ENCODE results near the gene SNTA1. TPM values are rescaled to one million over a fixed set of nuclear protein-coding genes. Genes with fewer than 3 reads are reported as not detected.
A peak's percentile ranks its signal among the peaks of the same experiment; 100 is the strongest.
"Not testable (repeated sequence)": the region's sequence is repeated elsewhere in the genome, so short reads cannot be mapped to it uniquely, and the experiment has no call there.

SNTA1 gene
- total RNA-seq, 1 experiment from 2014 or later = 35.5 TPM

- DNase-seq (ENCODE audit: low read depth, low spot score) = no peak
- in situ Hi-C loops (cut with HindIII; ENCODE audit: low pct_unique_long_range_greater_than_20kb, low sequenced_read_pairs) = no loop called here
Measured at GRCh38 chr20:33472868-33473435, 29.4 kb upstream of the SNTA1 start.

- no peak for DNase-seq (ENCODE audit: low read depth, low spot score)
- in situ Hi-C loops (cut with HindIII; ENCODE audit: low pct_unique_long_range_greater_than_20kb, low sequenced_read_pairs) = no loop called here
Measured at GRCh38 chr20:33470866-33471265, 27.3 kb upstream of the SNTA1 start.

- in situ Hi-C loops (cut with HindIII; ENCODE audit: low pct_unique_long_range_greater_than_20kb, low sequenced_read_pairs) = no loop called here
- no peak for DNase-seq (ENCODE audit: low read depth, low spot score)
Measured at GRCh38 chr20:33470457-33470856, 26.9 kb upstream of the SNTA1 start.

GRCh38 chr20:33466303-33466646, 22.7 kb upstream of the SNTA1 start:
- in situ Hi-C loops (cut with HindIII; ENCODE audit: low pct_unique_long_range_greater_than_20kb, low sequenced_read_pairs) = no loop called here
- DNase-seq (ENCODE audit: low read depth, low spot score) = no peak

GRCh38 chr20:33465481-33466302, 22.1 kb upstream of the SNTA1 start:
- DNase-seq (ENCODE audit: low read depth, low spot score) = peak; percentile 61
- in situ Hi-C loops (cut with HindIII; ENCODE audit: low pct_unique_long_range_greater_than_20kb, low sequenced_read_pairs) = no loop called here

GRCh38 chr20:33464759-33465158, 21.2 kb upstream of the SNTA1 start:
- in situ Hi-C loops (cut with HindIII; ENCODE audit: low pct_unique_long_range_greater_than_20kb, low sequenced_read_pairs); DNase-seq (ENCODE audit: low read depth, low spot score): not testable (repeated sequence)

- DNase-seq (ENCODE audit: low read depth, low spot score) = no peak
- in situ Hi-C loops (cut with HindIII; ENCODE audit: low pct_unique_long_range_greater_than_20kb, low sequenced_read_pairs) = no loop called here
Measured at GRCh38 chr20:33463332-33464101, 20.0 kb upstream of the SNTA1 start.

GRCh38 chr20:33460711-33461110, 17.1 kb upstream of the SNTA1 start:
- in situ Hi-C loops (cut with HindIII; ENCODE audit: low pct_unique_long_range_greater_than_20kb, low sequenced_read_pairs) = no loop called here
- DNase-seq (ENCODE audit: low read depth, low spot score) = no peak

- in situ Hi-C loops (cut with HindIII; ENCODE audit: low pct_unique_long_range_greater_than_20kb, low sequenced_read_pairs) = no loop called here
- no peak for DNase-seq (ENCODE audit: low read depth, low spot score)
Measured at GRCh38 chr20:33459599-33459998, 16.0 kb upstream of the SNTA1 start.

- DNase-seq (ENCODE audit: low read depth, low spot score) = peak; percentile 89
- in situ Hi-C loops (cut with HindIII; ENCODE audit: low pct_unique_long_range_greater_than_20kb, low sequenced_read_pairs) = not testable (repeated sequence)
Measured at GRCh38 chr20:33456916-33457642, 13.5 kb upstream of the SNTA1 start.

GRCh38 chr20:33450867-33451266, 7.3 kb upstream of the SNTA1 start:
- no peak for DNase-seq (ENCODE audit: low read depth, low spot score)
- in situ Hi-C loops (cut with HindIII; ENCODE audit: low pct_unique_long_range_greater_than_20kb, low sequenced_read_pairs) = no loop called here

- no peak for DNase-seq (ENCODE audit: low read depth, low spot score)
Measured at GRCh38 chr20:33445881-33446625, 2.5 kb upstream of the SNTA1 start.

GRCh38 chr20:33444797-33445560, 1.4 kb upstream of the SNTA1 start:
- in situ Hi-C loops (cut with HindIII; ENCODE audit: low pct_unique_long_range_greater_than_20kb, low sequenced_read_pairs) = no loop called here
- DNase-seq (ENCODE audit: low read depth, low spot score) = no peak

More at GRCh38 chr20:33445881-33446625, 2.5 kb upstream of the SNTA1 start:
- in situ Hi-C loops (cut with HindIII; ENCODE audit: low pct_unique_long_range_greater_than_20kb, low sequenced_read_pairs) = no loop called here

GRCh38 chr20:33443006-33443511, 504 bp downstream of the SNTA1 start:
- DNase-seq (ENCODE audit: low read depth, low spot score) = no peak
- in situ Hi-C loops (cut with HindIII; ENCODE audit: low pct_unique_long_range_greater_than_20kb, low sequenced_read_pairs) = no loop called here

- no peak for DNase-seq (ENCODE audit: low read depth, low spot score)
Measured at GRCh38 chr20:33442136-33443005, 1.2 kb downstream of the SNTA1 start.

More at GRCh38 chr20:33442136-33443005, 1.2 kb downstream of the SNTA1 start:
- in situ Hi-C loops (cut with HindIII; ENCODE audit: low pct_unique_long_range_greater_than_20kb, low sequenced_read_pairs) = no loop called here

Measured in SK-MEL-5 (cell line).